Astrocyte (in vitro differentiated cells and primary cell): ENCODE data around the gene CLN5. TPM values are rescaled to one million over a fixed set of nuclear protein-coding genes. Genes with fewer than 3 reads are reported as not detected.

Experiments used
- DNase-seq: peaks from one replicate; pipeline ENCODE4 v3.0.0-alpha.2; 2010; ENCODE audit warnings: low read depth
- FAIRE-seq: peaks from 2 replicates; lab custom pipeline; 2011; peaks lifted over from hg19 to GRCh38; lab: Jason Lieb, UNC
- H2AFZ ChIP-seq: 2 replicates; pipeline ENCODE4 v1.6.0; 2012; ENCODE audit warnings: low read depth, low read length, inconsistent platforms
- H3K27ac ChIP-seq: 2 replicates; pipeline ENCODE4 v1.5.1; 2011; ENCODE audit warnings: low read depth, low read length, inconsistent platforms
- H3K27me3 ChIP-seq: 2 replicates; pipeline ENCODE4 v1.6.0; 2011; ENCODE audit warnings: low read length, inconsistent platforms; ENCODE audit not compliant: insufficient read depth
- H3K36me3 ChIP-seq: 2 replicates; pipeline ENCODE4 v1.5.1; 2011; ENCODE audit warnings: low read length, inconsistent platforms; ENCODE audit not compliant: insufficient read depth
- H3K4me1 ChIP-seq: 2 replicates; pipeline ENCODE4 v1.5.1; 2011; ENCODE audit warnings: low read length, inconsistent platforms; ENCODE audit not compliant: insufficient read depth
- H3K4me2 ChIP-seq: 2 replicates; pipeline ENCODE4 v1.6.0; 2012; ENCODE audit warnings: low read length, inconsistent platforms
- H3K4me3 ChIP-seq: 2 replicates; pipeline ENCODE4 v1.5.1; 2011; ENCODE audit warnings: low read depth, mild to moderate bottlenecking, low read length, inconsistent platforms; ENCODE audit not compliant: insufficient read depth
- H3K79me2 ChIP-seq: 2 replicates; pipeline ENCODE4 v1.6.0; 2012; ENCODE audit warnings: mild to moderate bottlenecking, low read length, inconsistent platforms; ENCODE audit not compliant: insufficient read depth
- H3K9ac ChIP-seq: 2 replicates; pipeline ENCODE4 v1.6.0; 2012; ENCODE audit warnings: mild to moderate bottlenecking, low read length, inconsistent platforms
- H3K9me3 ChIP-seq: 2 replicates; pipeline ENCODE4 v1.5.1; 2012; ENCODE audit warnings: low read depth, mild to moderate bottlenecking, low read length, inconsistent platforms; ENCODE audit not compliant: insufficient read depth
- H4K20me1 ChIP-seq: 2 replicates; pipeline ENCODE4 v1.6.0; 2012; ENCODE audit warnings: low read length, inconsistent platforms; ENCODE audit not compliant: insufficient read depth
- H3K27ac Mint-ChIP-seq: one replicate; pipeline ENCODE4 v1.8.0; 2021; ENCODE audit warnings: mild to moderate bottlenecking, mixed read lengths; ENCODE audit not compliant: unreplicated experiment
- H3K27me3 Mint-ChIP-seq: one replicate; pipeline ENCODE4 v1.8.0; 2021; ENCODE audit warnings: low read depth, mixed read lengths; ENCODE audit not compliant: unreplicated experiment
- H3K36me3 Mint-ChIP-seq: one replicate; pipeline ENCODE4 v1.8.0; 2021; ENCODE audit warnings: low read depth, mixed read lengths; ENCODE audit not compliant: unreplicated experiment
- H3K4me1 Mint-ChIP-seq: one replicate; pipeline ENCODE4 v1.8.0; 2021; ENCODE audit warnings: low read depth, mixed read lengths; ENCODE audit not compliant: unreplicated experiment
- H3K4me3 Mint-ChIP-seq: one replicate; pipeline ENCODE4 v1.8.0; 2021; ENCODE audit warnings: mild to moderate bottlenecking, moderate library complexity, mixed read lengths; ENCODE audit not compliant: unreplicated experiment
- H3K9me3 Mint-ChIP-seq: one replicate; pipeline ENCODE4 v1.8.0; 2021; ENCODE audit warnings: mild to moderate bottlenecking, mixed read lengths; ENCODE audit not compliant: unreplicated experiment
- CTCF ChIP-seq: IDR thresholded peaks from 2 replicates; pipeline ENCODE4 v1.5.1; 2011; ENCODE audit warnings: low read depth, mild to moderate bottlenecking, inconsistent platforms, low read length, moderate library complexity; ENCODE audit not compliant: insufficient read depth
- EZH2 ChIP-seq: IDR thresholded peaks from 2 replicates; pipeline ENCODE4 v1.6.1; 2012; ENCODE audit warnings: mild to moderate bottlenecking, low read length, inconsistent platforms; ENCODE audit not compliant: insufficient read depth
- total RNA-seq: library from RNA; stranded (reverse); gene quantifications from 2 replicates; pipeline ENCODE4 v1.2.1, GENCODE V29; 2021

Gene CLN5
- total RNA-seq, 1 donor from 2014 or later: 32.9 TPM

GRCh38 chr13:76965759-76966421, 26.0 kb upstream of the CLN5 start:
- H3K79me2 ChIP-seq: no peaks in the 10 kb centered on the region
- TF ChIP-seq EZH2: no peak
- no peak for TF ChIP-seq CTCF
- H4K20me1 ChIP-seq: no peaks in the 10 kb centered on the region
- H3K4me2 ChIP-seq: peak overlapping the region; percentile 52
- no peak overlapping the region for H3K9ac ChIP-seq
- H3K4me3 ChIP-seq: no peak overlapping the region
- peaks cover 3% of the 10 kb centered on the region for H3K27me3 ChIP-seq
- FAIRE-seq (no peak), DNase-seq (peak; percentile 65)
- Mint-ChIP-seq H3K9me3 (no peaks in the 10 kb centered on the region), H3K27ac (peak overlapping the region; percentile 14), H3K4me1 (peaks cover 15% of the 10 kb centered on the region), H3K4me3 (no peak overlapping the region), H3K36me3 (no peaks in the 10 kb centered on the region), H3K27me3 (peaks cover 3% of the 10 kb centered on the region)
- H2AFZ ChIP-seq: no peak overlapping the region
- no peak overlapping the region for H3K27ac ChIP-seq
- H3K9me3 ChIP-seq: no peaks in the 10 kb centered on the region
- peaks cover 8% of the 10 kb centered on the region for H3K4me1 ChIP-seq
- no peaks in the 10 kb centered on the region for H3K36me3 ChIP-seq

GRCh38 chr13:76967031-76967430, 24.9 kb upstream of the CLN5 start:
- no peak for FAIRE-seq
- Histone ChIP-seq H3K27ac (no peak overlapping the region), H3K79me2 (no peaks in the 10 kb centered on the region), H3K9ac (no peak overlapping the region), H3K9me3 (no peaks in the 10 kb centered on the region), H3K4me1 (peaks cover 8% of the 10 kb centered on the region), H3K36me3 (no peaks in the 10 kb centered on the region), H3K27me3 (peaks cover 7% of the 10 kb centered on the region), H4K20me1 (no peaks in the 10 kb centered on the region), H3K4me3 (no peak overlapping the region), H3K4me2 (no peak overlapping the region), H2AFZ (no peak overlapping the region)
- H3K27ac Mint-ChIP-seq: no peak overlapping the region
- H3K4me1 Mint-ChIP-seq: peaks cover 15% of the 10 kb centered on the region
- no peak for TF ChIP-seq CTCF
- no peak for TF ChIP-seq EZH2
- peaks cover 3% of the 10 kb centered on the region for H3K27me3 Mint-ChIP-seq
- no peaks in the 10 kb centered on the region for H3K36me3 Mint-ChIP-seq
- H3K4me3 Mint-ChIP-seq: no peak overlapping the region
- DNase-seq: no peak
- no peaks in the 10 kb centered on the region for H3K9me3 Mint-ChIP-seq

- no peaks in the 10 kb centered on the region for H3K9me3 Mint-ChIP-seq
- peaks cover 8% of the 10 kb centered on the region for H3K4me1 ChIP-seq
- no peaks in the 10 kb centered on the region for H3K79me2 ChIP-seq
- TF ChIP-seq EZH2 (no peak), CTCF (no peak)
- no peak for DNase-seq
- peaks cover 15% of the 10 kb centered on the region for H3K4me1 Mint-ChIP-seq
- no peak overlapping the region for H3K27ac Mint-ChIP-seq
- H3K9ac ChIP-seq: no peak overlapping the region
- peaks cover 3% of the 10 kb centered on the region for H3K27me3 Mint-ChIP-seq
- H3K36me3 Mint-ChIP-seq: no peaks in the 10 kb centered on the region
- H2AFZ ChIP-seq: no peak overlapping the region
- no peaks in the 10 kb centered on the region for H4K20me1 ChIP-seq
- FAIRE-seq: no peak
- no peaks in the 10 kb centered on the region for H3K9me3 ChIP-seq
- peaks cover 11% of the 10 kb centered on the region for H3K27me3 ChIP-seq
- H3K27ac ChIP-seq: no peak overlapping the region
- H3K4me3 Mint-ChIP-seq: no peak overlapping the region
- no peak overlapping the region for H3K4me2 ChIP-seq
- H3K36me3 ChIP-seq: no peaks in the 10 kb centered on the region
- no peak overlapping the region for H3K4me3 ChIP-seq
Observed at GRCh38 chr13:76968041-76968440, 23.8 kb upstream of the CLN5 start.
